ENCODE data around the gene TNPO1. TPM values are rescaled to one million over a fixed set of nuclear protein-coding genes. Genes with fewer than 3 reads are reported as not detected.
A peak's percentile ranks its signal among the peaks of the same experiment; 100 is the strongest.
"Not testable (repeated sequence)": the region's sequence is repeated elsewhere in the genome, so short reads cannot be mapped to it uniquely, and the experiment has no call there.

Gene TNPO1
- total RNA-seq, 1 donor from 2014 or later = 107 TPM

GRCh38 chr5:72925336-72926010, 109.0 kb downstream of the TNPO1 start:
- no peak for DNase-seq (ENCODE audit: low spot score)

GRCh38 chr5:72932686-72933085, 116.2 kb downstream of the TNPO1 start:
- not testable (repeated sequence) for DNase-seq (ENCODE audit: low spot score)

GRCh38 chr5:72934953-72935725, 118.7 kb downstream of the TNPO1 start:
- DNase-seq (ENCODE audit: low spot score) = not testable (repeated sequence)

GRCh38 chr5:72936893-72937292, 120.4 kb downstream of the TNPO1 start:
- no peak for DNase-seq (ENCODE audit: low spot score)

GRCh38 chr5:72937517-72938061, 121.1 kb downstream of the TNPO1 start:
- no peak for DNase-seq (ENCODE audit: low spot score)

GRCh38 chr5:72938206-72938605, 121.7 kb downstream of the TNPO1 start:
- no peak for DNase-seq (ENCODE audit: low spot score)

GRCh38 chr5:72940082-72940481, 123.6 kb downstream of the TNPO1 start:
- no peak for DNase-seq (ENCODE audit: low spot score)

GRCh38 chr5:72943307-72943706, 126.8 kb downstream of the TNPO1 start:
- DNase-seq (ENCODE audit: low spot score) = no peak

GRCh38 chr5:72947498-72947897, 131.0 kb downstream of the TNPO1 start:
- DNase-seq (ENCODE audit: low spot score) = no peak

- DNase-seq (ENCODE audit: low spot score) = no peak
These were observed 133.0 kb downstream of the TNPO1 start for GRCh38 chr5:72949481-72949880.

- no peak for DNase-seq (ENCODE audit: low spot score)
These were observed 135.4 kb downstream of the TNPO1 start for GRCh38 chr5:72951671-72952468.

GRCh38 chr5:72954389-72954788, 137.9 kb downstream of the TNPO1 start:
- no peak for DNase-seq (ENCODE audit: low spot score)

- peak; percentile 93 for DNase-seq (ENCODE audit: low spot score)
These were observed 138.8 kb downstream of the TNPO1 start for GRCh38 chr5:72955143-72955767.

GRCh38 chr5:72955768-72956323, 139.4 kb downstream of the TNPO1 start, which contains the start of gene FCHO2:
TSS of gene FCHO2 (plus strand) at chr5:72956041. CDS start at chr5:72956097, 56 bp downstream.
- peak; percentile 100 for DNase-seq (ENCODE audit: low spot score)

GRCh38 chr5:72956324-72957140, 140.1 kb downstream of the TNPO1 start:
- DNase-seq (ENCODE audit: low spot score) = no peak

GRCh38 chr5:72957337-72957736, 140.9 kb downstream of the TNPO1 start:
- no peak for DNase-seq (ENCODE audit: low spot score)

- DNase-seq (ENCODE audit: low spot score) = no peak
These were observed 142.8 kb downstream of the TNPO1 start for GRCh38 chr5:72959257-72959656.

All from mesenteric fat pad (tissue), 1 donor.